ENCODE results near the gene DGCR8. TPM values are rescaled to one million over a fixed set of nuclear protein-coding genes. Genes with fewer than 3 reads are reported as not detected.

The DGCR8 gene
- total RNA-seq, 1 donor from 2014 or later, result 35.5 TPM

GRCh38 chr22:20131597-20131858 is 51.5 kb downstream of the DGCR8 start, which contains the start of gene ZDHHC8:
Gene ZDHHC8, plus strand, starts transcription at chr22:20131804. Its CDS starts 144 bp downstream, at chr22:20131948.
- Histone ChIP-seq H3K4me1 (peaks cover 36% of the 10 kb centered on the region), H3K27ac (peak within 1 kb of the TSS; percentile 92), H3K9me3 (no peaks in the 10 kb centered on the region), H3K4me3 (peak within 1 kb of the TSS; percentile 96), H3K36me3 (peaks cover 7% of the 10 kb centered on the region), H3K27me3 (no peaks in the 10 kb centered on the region)
- intact Hi-C loops (cut with DNase I), result no loop called here
- ATAC-seq, result peak; percentile 69
- TF ChIP-seq CTCF (IDR thresholded peaks at IDR 0.05), result no peak
- peak; percentile 78 for DNase-seq

GRCh38 chr22:20131859-20132685 is 52.0 kb downstream of the DGCR8 start:
- H3K9me3 ChIP-seq, result no peaks in the 10 kb centered on the region
- peak; percentile 54 for ATAC-seq
- no peaks in the 10 kb centered on the region for H3K27me3 ChIP-seq
- peaks cover 2% of the 10 kb centered on the region for H3K36me3 ChIP-seq
- peak overlapping the region; percentile 68 for H3K27ac ChIP-seq
- peak overlapping the region; percentile 92 for H3K4me3 ChIP-seq
- intact Hi-C loops (cut with DNase I), result no loop called here
- peaks cover 40% of the 10 kb centered on the region for H3K4me1 ChIP-seq
- peak; percentile 86 for DNase-seq
- no peak for TF ChIP-seq CTCF (IDR thresholded peaks at IDR 0.05)

GRCh38 chr22:20132686-20133246 is 52.7 kb downstream of the DGCR8 start:
- H3K4me3 ChIP-seq, result peak overlapping the region; percentile 92
- H3K27me3 ChIP-seq, result no peaks in the 10 kb centered on the region
- intact Hi-C loops (cut with DNase I), result no loop called here
- DNase-seq, result no peak
- peak overlapping the region; percentile 68 for H3K27ac ChIP-seq
- H3K9me3 ChIP-seq, result no peaks in the 10 kb centered on the region
- no peaks in the 10 kb centered on the region for H3K36me3 ChIP-seq
- no peak for ATAC-seq
- TF ChIP-seq CTCF (IDR thresholded peaks at IDR 0.05), result no peak
- peaks cover 47% of the 10 kb centered on the region for H3K4me1 ChIP-seq

- ATAC-seq (no peak), DNase-seq (no peak)
- TF ChIP-seq CTCF (IDR thresholded peaks at IDR 0.05), result no peak
- no peaks in the 10 kb centered on the region for H3K36me3 ChIP-seq
- H3K4me1 ChIP-seq, result peaks cover 54% of the 10 kb centered on the region
- H3K4me3 ChIP-seq, result no peak overlapping the region
- no peak overlapping the region for H3K27ac ChIP-seq
- no peaks in the 10 kb centered on the region for H3K27me3 ChIP-seq
- no peaks in the 10 kb centered on the region for H3K9me3 ChIP-seq
- intact Hi-C loops (cut with DNase I), result no loop called here
Measured at GRCh38 chr22:20133930-20134549, 54.0 kb downstream of the DGCR8 start.

GRCh38 chr22:20135265-20135664 is 55.2 kb downstream of the DGCR8 start:
- no peak for DNase-seq
- Histone ChIP-seq H3K4me3 (no peak overlapping the region), H3K27me3 (no peaks in the 10 kb centered on the region), H3K36me3 (no peaks in the 10 kb centered on the region), H3K27ac (no peak overlapping the region), H3K4me1 (peaks cover 54% of the 10 kb centered on the region), H3K9me3 (no peaks in the 10 kb centered on the region)
- ATAC-seq, result no peak
- intact Hi-C loops (cut with DNase I), result no loop called here
- no peak for TF ChIP-seq CTCF (IDR thresholded peaks at IDR 0.05)
